NAMALWA (cell line): ENCODE data around the gene B3GNT2.
"Not testable (repeated sequence)": the region's sequence is repeated elsewhere in the genome, so short reads cannot be mapped to it uniquely, and the experiment has no call there.

Source experiments
- DNase-seq: peaks from one replicate; pipeline ENCODE4 v3.0.0-alpha.2; 2015; ENCODE audit warnings: low spot score

B3GNT2 gene

GRCh38 chr2:62195421-62196277 lies at the start of gene B3GNT2:
Gene B3GNT2, plus strand, starts transcription at chr2:62196115. Its CDS starts 26,106 bp downstream, at chr2:62222221.
- DNase-seq = peak; percentile 82

- not testable (repeated sequence) for DNase-seq
Measured at GRCh38 chr2:62146790-62147189, 49.1 kb upstream of the B3GNT2 start.

GRCh38 chr2:62147610-62148301 lies 48.2 kb upstream of the B3GNT2 start:
- DNase-seq = no peak

- DNase-seq = no peak
Measured at GRCh38 chr2:62149708-62150107, 46.2 kb upstream of the B3GNT2 start.

- DNase-seq = no peak
Measured at GRCh38 chr2:62150597-62151305, 45.2 kb upstream of the B3GNT2 start.

- no peak for DNase-seq
Measured at GRCh38 chr2:62151306-62151638, 44.6 kb upstream of the B3GNT2 start.

- DNase-seq = no peak
Measured at GRCh38 chr2:62152000-62152399, 43.9 kb upstream of the B3GNT2 start.

- DNase-seq = no peak
Measured at GRCh38 chr2:62156861-62157496, 38.9 kb upstream of the B3GNT2 start.

GRCh38 chr2:62158444-62159121 lies 37.3 kb upstream of the B3GNT2 start:
- DNase-seq = no peak

GRCh38 chr2:62160691-62161090 lies 35.2 kb upstream of the B3GNT2 start:
- not testable (repeated sequence) for DNase-seq

GRCh38 chr2:62163106-62163831 lies 32.6 kb upstream of the B3GNT2 start:
- no peak for DNase-seq

GRCh38 chr2:62163834-62164233 lies 32.1 kb upstream of the B3GNT2 start:
- DNase-seq = no peak

GRCh38 chr2:62175728-62176127 lies 20.2 kb upstream of the B3GNT2 start:
- no peak for DNase-seq

- DNase-seq = no peak
Measured at GRCh38 chr2:62176801-62177200, 19.1 kb upstream of the B3GNT2 start.

- DNase-seq = no peak
Measured at GRCh38 chr2:62177392-62178049, 18.4 kb upstream of the B3GNT2 start.

- DNase-seq = no peak
Measured at GRCh38 chr2:62178741-62179271, 17.1 kb upstream of the B3GNT2 start.

GRCh38 chr2:62180975-62181374 lies 14.9 kb upstream of the B3GNT2 start:
- DNase-seq = peak; percentile 57

GRCh38 chr2:62181843-62182242 lies 14.1 kb upstream of the B3GNT2 start:
- peak; percentile 34 for DNase-seq

GRCh38 chr2:62184512-62185230 lies 11.2 kb upstream of the B3GNT2 start:
- no peak for DNase-seq
